ENCODE measurements around the gene CLSTN2. TPM values are rescaled to one million over a fixed set of nuclear protein-coding genes. Genes with fewer than 3 reads are reported as not detected.
A peak's percentile ranks its signal among the peaks of the same experiment; 100 is the strongest.

Gene CLSTN2
- total and polyA plus RNA-seq, 8 donors = 0.31 to 1.1 (median 0.61) TPM

- DNase-seq (peak in 1 of 4 donors; percentile 72), ATAC-seq (peak; percentile 74)
- no peak overlapping the region for H3K27ac ChIP-seq
- H3K27me3 ChIP-seq = no peaks in the 10 kb centered on the region
- H3K36me3 ChIP-seq = no peaks in the 10 kb centered on the region
- intact Hi-C loops (cut with DNase I) = no loop called here
- no peaks in the 10 kb centered on the region for H3K4me1 ChIP-seq
- H3K9me3 ChIP-seq = no peaks in the 10 kb centered on the region
- no peak overlapping the region for H3K4me3 ChIP-seq
- no peak for TF ChIP-seq CTCF (IDR thresholded peaks at IDR 0.05)
Observed at GRCh38 chr3:140023616-140024530, 88.9 kb downstream of the CLSTN2 start.

- intact Hi-C loops (cut with DNase I) = no loop called here
- no peak for TF ChIP-seq CTCF (IDR thresholded peaks at IDR 0.05)
- no peak overlapping the region for H3K4me3 ChIP-seq
- no peaks in the 10 kb centered on the region for H3K36me3 ChIP-seq
- ATAC-seq (no peak), DNase-seq (no peak)
- H3K9me3 ChIP-seq = no peaks in the 10 kb centered on the region
- no peaks in the 10 kb centered on the region for H3K4me1 ChIP-seq
- H3K27ac ChIP-seq = no peak overlapping the region
- no peaks in the 10 kb centered on the region for H3K27me3 ChIP-seq
Observed at GRCh38 chr3:140031170-140031569, 96.2 kb downstream of the CLSTN2 start.

- H3K9me3 ChIP-seq = no peaks in the 10 kb centered on the region
- no peaks in the 10 kb centered on the region for H3K36me3 ChIP-seq
- TF ChIP-seq CTCF (IDR thresholded peaks at IDR 0.05) = no peak
- no peaks in the 10 kb centered on the region for H3K4me1 ChIP-seq
- intact Hi-C loops (cut with DNase I) = no loop called here
- no peak overlapping the region for H3K27ac ChIP-seq
- H3K4me3 ChIP-seq = no peak overlapping the region
- no peak for DNase-seq
- ATAC-seq = no peak
- H3K27me3 ChIP-seq = no peaks in the 10 kb centered on the region
Observed at GRCh38 chr3:140034058-140034457, 99.1 kb downstream of the CLSTN2 start.

GRCh38 chr3:140035871-140036270 is 100.9 kb downstream of the CLSTN2 start:
- Histone ChIP-seq H3K27me3 (no peaks in the 10 kb centered on the region), H3K27ac (no peak overlapping the region), H3K9me3 (no peaks in the 10 kb centered on the region), H3K36me3 (no peaks in the 10 kb centered on the region), H3K4me1 (no peaks in the 10 kb centered on the region), H3K4me3 (no peak overlapping the region)
- intact Hi-C loops (cut with DNase I) = no loop called here
- DNase-seq (no peak), ATAC-seq (no peak)
- TF ChIP-seq CTCF (IDR thresholded peaks at IDR 0.05) = no peak

- Histone ChIP-seq H3K27me3 (no peaks in the 10 kb centered on the region), H3K4me3 (no peak overlapping the region), H3K4me1 (no peaks in the 10 kb centered on the region), H3K27ac (no peak overlapping the region), H3K36me3 (no peaks in the 10 kb centered on the region), H3K9me3 (no peaks in the 10 kb centered on the region)
- intact Hi-C loops (cut with DNase I) = no loop called here
- DNase-seq (no peak), ATAC-seq (no peak)
- no peak for TF ChIP-seq CTCF (IDR thresholded peaks at IDR 0.05)
Observed at GRCh38 chr3:140050396-140050795, 115.4 kb downstream of the CLSTN2 start.
